ENCODE data around the gene SENP5. TPM values are rescaled to one million over a fixed set of nuclear protein-coding genes. Genes with fewer than 3 reads are reported as not detected.

Gene SENP5
- total and polyA plus RNA-seq, 2 of the 8 experiments (the other 6 are each of a cell fraction or from before 2014, with no cell fraction given), result 6.7 to 27.3 TPM

GRCh38 chr3:196983186-196983585, 115.5 kb downstream of the SENP5 start (continued):
- TF ChIP-seq, protein P1, sequence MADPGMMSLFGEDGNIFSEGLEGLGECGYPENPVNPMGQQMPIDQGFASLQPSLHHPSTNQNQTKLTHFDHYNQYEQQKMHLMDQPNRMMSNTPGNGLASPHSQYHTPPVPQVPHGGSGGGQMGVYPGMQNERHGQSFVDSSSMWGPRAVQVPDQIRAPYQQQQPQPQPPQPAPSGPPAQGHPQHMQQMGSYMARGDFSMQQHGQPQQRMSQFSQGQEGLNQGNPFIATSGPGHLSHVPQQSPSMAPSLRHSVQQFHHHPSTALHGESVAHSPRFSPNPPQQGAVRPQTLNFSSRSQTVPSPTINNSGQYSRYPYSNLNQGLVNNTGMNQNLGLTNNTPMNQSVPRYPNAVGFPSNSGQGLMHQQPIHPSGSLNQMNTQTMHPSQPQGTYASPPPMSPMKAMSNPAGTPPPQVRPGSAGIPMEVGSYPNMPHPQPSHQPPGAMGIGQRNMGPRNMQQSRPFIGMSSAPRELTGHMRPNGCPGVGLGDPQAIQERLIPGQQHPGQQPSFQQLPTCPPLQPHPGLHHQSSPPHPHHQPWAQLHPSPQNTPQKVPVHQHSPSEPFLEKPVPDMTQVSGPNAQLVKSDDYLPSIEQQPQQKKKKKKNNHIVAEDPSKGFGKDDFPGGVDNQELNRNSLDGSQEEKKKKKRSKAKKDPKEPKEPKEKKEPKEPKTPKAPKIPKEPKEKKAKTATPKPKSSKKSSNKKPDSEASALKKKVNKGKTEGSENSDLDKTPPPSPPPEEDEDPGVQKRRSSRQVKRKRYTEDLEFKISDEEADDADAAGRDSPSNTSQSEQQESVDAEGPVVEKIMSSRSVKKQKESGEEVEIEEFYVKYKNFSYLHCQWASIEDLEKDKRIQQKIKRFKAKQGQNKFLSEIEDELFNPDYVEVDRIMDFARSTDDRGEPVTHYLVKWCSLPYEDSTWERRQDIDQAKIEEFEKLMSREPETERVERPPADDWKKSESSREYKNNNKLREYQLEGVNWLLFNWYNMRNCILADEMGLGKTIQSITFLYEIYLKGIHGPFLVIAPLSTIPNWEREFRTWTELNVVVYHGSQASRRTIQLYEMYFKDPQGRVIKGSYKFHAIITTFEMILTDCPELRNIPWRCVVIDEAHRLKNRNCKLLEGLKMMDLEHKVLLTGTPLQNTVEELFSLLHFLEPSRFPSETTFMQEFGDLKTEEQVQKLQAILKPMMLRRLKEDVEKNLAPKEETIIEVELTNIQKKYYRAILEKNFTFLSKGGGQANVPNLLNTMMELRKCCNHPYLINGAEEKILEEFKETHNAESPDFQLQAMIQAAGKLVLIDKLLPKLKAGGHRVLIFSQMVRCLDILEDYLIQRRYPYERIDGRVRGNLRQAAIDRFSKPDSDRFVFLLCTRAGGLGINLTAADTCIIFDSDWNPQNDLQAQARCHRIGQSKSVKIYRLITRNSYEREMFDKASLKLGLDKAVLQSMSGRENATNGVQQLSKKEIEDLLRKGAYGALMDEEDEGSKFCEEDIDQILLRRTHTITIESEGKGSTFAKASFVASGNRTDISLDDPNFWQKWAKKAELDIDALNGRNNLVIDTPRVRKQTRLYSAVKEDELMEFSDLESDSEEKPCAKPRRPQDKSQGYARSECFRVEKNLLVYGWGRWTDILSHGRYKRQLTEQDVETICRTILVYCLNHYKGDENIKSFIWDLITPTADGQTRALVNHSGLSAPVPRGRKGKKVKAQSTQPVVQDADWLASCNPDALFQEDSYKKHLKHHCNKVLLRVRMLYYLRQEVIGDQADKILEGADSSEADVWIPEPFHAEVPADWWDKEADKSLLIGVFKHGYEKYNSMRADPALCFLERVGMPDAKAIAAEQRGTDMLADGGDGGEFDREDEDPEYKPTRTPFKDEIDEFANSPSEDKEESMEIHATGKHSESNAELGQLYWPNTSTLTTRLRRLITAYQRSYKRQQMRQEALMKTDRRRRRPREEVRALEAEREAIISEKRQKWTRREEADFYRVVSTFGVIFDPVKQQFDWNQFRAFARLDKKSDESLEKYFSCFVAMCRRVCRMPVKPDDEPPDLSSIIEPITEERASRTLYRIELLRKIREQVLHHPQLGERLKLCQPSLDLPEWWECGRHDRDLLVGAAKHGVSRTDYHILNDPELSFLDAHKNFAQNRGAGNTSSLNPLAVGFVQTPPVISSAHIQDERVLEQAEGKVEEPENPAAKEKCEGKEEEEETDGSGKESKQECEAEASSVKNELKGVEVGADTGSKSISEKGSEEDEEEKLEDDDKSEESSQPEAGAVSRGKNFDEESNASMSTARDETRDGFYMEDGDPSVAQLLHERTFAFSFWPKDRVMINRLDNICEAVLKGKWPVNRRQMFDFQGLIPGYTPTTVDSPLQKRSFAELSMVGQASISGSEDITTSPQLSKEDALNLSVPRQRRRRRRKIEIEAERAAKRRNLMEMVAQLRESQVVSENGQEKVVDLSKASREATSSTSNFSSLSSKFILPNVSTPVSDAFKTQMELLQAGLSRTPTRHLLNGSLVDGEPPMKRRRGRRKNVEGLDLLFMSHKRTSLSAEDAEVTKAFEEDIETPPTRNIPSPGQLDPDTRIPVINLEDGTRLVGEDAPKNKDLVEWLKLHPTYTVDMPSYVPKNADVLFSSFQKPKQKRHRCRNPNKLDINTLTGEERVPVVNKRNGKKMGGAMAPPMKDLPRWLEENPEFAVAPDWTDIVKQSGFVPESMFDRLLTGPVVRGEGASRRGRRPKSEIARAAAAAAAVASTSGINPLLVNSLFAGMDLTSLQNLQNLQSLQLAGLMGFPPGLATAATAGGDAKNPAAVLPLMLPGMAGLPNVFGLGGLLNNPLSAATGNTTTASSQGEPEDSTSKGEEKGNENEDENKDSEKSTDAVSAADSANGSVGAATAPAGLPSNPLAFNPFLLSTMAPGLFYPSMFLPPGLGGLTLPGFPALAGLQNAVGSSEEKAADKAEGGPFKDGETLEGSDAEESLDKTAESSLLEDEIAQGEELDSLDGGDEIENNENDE (IDR thresholded peaks at IDR 0.05; ENCODE audit: insufficient replicate concordance, low read length), result no peak
- no peak for TF ChIP-seq SAP30 (IDR thresholded peaks at IDR 0.05; ENCODE audit: insufficient read depth, insufficient replicate concordance, low read length)
- no peak for TF ChIP-seq CHD1 (IDR thresholded peaks at IDR 0.05; ENCODE audit: low read depth, low read length)
- TF ChIP-seq BACH1 (IDR thresholded peaks at IDR 0.05; ENCODE audit: low read length), result no peak
- TF ChIP-seq EGR1 (IDR thresholded peaks at IDR 0.05; ENCODE audit: borderline replicate concordance, low read depth, low read length), result no peak
- TF ChIP-seq RNF2 (IDR thresholded peaks at IDR 0.05; ENCODE audit: borderline replicate concordance, low read depth, low read length, missing control alignments, poor library complexity, severe bottlenecking), result no peak
- no peak for TF ChIP-seq SP2 (IDR thresholded peaks at IDR 0.05; ENCODE audit: low read length)
- TF ChIP-seq KDM5A (IDR thresholded peaks at IDR 0.05; ENCODE audit: low read length), result no peak
- no peak for TF ChIP-seq FOSL1 (IDR thresholded peaks at IDR 0.05; ENCODE audit: insufficient read depth, low read depth, low read length)
